Hematopoietic multipotent progenitor cell treated with erythropoietin and hydrocortisone succinate and interleukin-3 and kit ligand, for 17 days (in vitro differentiated cells): ENCODE measurements around the gene NEFH.

ENCODE experiments used
- DNase-seq: peaks from one replicate; pipeline ENCODE4 v3.0.0-alpha.2; 2015; ENCODE audit warnings: low spot score

Gene NEFH

DNA sequence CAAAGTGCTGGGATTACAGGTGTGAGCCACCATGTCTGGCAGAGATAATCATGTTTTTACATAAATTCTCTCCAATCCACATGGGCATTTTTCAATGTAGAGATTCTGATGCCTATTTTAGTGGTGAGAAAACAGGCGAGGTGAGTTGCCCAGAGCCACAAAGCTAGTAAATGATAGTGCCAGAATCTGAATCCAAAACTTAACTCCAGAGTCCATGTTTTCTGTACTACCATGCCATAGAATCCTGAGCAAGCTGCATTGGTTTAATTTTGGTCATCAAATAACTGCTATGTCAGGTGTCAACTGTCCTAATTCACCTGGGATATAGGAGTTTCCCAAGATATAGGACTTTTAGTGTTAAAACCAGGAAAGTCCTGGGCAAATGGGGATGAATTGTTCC is 13.6 kb downstream of the NEFH start:
- no peak for DNase-seq

DNA sequence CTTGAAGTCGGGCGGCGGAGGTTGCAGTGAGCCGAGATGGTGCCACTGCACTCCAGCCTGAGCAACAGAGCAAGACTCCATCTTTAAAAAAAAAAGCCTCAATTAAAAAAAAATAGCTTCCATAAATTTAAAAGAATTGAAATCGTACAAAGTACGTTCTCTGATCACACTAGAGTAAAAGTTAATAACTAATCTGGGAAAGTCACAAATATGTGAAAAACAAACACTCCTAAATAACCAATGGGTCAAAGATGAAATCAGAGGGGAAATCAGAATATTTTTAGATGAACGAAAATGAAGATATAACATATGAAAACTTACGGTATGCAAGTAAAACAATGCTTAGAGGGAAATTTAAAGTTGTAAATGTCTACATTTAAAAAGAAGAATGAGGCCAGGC is 19.8 kb downstream of the NEFH start:
- no peak for DNase-seq

DNA sequence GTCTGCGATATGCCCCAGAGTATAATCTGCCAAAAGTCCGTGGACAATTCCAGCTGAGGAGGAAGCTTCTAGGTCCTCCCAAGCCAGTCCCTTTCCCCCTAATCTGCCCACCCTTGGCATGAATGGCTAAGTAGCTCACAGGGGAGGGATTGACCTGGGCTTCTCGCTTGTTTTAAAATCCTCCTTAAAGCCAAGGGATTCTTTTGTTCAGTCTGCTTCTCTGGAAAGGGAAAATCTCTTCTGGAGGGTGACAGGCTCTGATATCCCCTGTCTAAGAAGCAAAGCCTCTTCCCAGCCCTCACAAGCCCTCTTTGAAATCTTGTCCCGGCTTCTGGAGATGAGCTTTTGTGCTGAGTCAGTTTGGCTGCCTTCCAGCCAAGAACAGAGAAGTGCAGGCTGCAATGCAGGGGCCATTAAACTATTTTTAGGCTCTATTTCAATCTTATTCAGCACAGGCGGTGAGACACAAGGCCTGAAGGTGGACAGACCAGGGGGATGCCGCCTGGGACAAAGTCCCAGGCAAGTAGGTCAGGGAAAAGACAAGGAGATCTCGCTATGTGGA is 23.9 kb downstream of the NEFH start:
- DNase-seq: peak; percentile 43

DNA sequence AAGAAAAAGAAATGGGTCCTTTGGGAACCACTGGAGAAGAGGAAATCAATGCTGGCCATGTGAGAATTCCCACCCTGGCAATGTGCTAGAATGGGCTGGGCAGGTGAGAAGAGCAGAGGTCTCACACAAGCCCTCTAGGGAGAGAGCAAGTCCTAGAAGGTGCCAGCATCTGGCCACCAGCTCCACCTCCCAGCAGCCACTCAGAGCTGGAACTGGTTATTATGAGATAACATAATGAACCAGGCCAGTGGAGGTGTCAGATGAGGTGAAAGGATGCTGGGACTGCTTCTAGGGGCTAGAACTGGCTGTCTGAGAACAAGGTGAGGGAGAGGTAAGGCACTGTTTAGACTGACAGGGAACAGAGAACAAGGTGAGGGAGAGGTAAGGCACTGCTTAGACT is 29.3 kb downstream of the NEFH start:
- no peak for DNase-seq

DNA sequence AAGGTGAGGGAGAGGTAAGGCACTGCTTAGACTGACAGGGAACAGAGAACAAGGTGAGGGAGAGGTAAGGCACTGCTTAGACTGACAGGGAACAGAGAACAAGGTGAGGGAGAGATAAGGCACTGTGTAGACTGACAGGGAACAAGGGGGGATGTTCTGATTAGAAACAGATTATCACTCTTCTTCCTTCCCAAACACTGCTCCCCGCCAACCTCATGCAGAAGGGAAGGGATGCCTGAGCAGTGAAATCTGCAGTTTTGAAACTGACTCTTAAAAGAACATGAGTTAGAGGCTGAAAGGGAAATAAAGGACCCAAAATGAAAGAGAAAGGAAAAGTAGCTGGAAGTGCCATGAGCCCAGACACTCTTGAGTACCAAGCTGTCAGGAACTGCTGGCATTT is 29.8 kb downstream of the NEFH start:
- DNase-seq: no peak

DNA sequence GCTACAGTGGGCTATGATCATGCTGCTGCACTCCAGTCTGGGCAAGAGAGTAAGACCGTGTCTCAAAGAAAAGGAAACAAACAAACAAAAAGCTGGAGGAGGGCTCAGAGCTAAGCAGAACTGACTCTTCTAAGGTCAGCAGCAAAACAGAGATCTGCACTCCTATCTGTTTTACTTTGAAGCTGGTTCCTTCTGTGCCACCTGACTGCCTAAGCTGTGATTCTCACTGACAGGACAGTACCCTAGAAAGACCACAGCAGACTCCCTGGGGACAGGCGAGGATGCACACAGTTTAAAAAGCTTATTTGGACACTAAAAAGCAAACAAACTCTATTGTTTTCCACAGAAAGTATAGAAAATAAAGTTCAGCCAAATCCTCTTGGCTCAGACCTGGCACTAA is 30.5 kb downstream of the NEFH start:
- no peak for DNase-seq

DNA sequence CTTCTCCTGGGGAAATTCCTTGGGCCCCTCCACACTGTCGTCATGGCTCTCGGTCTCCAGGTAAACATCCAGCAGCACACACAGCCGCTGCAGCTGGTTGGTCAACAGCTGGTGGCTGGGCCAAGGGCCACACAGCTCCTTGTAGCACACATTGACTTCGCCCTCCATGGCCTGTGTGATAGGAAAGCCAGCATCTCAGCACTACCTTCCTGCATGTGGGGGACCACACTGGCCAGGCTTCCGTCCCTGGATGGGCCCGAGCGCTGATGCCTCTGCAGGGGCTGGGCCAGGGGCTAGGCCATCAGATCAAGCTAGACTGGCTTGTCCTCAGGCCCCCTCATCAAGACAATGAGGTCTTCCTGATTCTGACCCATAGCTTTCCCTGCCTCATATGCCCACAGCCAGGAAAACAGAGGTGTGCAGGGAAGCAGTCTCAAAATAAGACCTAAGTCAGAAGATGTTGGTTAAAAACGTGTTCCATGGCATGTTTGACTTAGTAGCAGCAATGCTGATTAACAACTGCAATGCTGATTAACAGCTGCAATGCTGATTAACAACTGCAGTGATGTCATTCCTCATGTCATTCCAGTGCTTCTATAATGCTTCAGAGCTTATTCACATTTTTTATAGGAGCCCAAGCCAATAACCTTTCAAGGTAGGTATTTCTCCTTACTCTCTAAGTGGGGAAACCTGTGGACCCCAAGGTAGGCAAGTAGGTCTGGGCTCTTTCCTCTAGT is 31.3 kb downstream of the NEFH start:
- DNase-seq: no peak

DNA sequence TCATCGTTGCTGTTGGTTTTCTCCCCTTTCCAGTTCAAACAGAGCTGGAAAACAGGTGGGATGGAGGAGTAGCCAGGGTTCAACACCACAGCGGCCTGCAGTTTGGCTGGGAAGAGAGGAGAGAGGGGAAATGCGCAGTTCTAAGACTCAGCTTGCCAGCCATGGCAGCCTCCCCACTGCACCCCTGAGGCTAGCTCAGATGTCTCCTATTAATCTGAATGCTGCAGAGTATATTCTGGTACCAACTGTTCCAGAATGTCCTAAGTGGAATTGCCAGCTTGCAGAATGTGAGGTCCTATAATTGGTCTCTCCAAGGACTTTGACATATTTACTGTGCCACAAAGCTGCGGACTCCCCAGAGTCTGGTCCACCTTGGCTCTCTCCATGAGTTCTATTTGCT is 32.0 kb downstream of the NEFH start:
- no peak for DNase-seq

DNA sequence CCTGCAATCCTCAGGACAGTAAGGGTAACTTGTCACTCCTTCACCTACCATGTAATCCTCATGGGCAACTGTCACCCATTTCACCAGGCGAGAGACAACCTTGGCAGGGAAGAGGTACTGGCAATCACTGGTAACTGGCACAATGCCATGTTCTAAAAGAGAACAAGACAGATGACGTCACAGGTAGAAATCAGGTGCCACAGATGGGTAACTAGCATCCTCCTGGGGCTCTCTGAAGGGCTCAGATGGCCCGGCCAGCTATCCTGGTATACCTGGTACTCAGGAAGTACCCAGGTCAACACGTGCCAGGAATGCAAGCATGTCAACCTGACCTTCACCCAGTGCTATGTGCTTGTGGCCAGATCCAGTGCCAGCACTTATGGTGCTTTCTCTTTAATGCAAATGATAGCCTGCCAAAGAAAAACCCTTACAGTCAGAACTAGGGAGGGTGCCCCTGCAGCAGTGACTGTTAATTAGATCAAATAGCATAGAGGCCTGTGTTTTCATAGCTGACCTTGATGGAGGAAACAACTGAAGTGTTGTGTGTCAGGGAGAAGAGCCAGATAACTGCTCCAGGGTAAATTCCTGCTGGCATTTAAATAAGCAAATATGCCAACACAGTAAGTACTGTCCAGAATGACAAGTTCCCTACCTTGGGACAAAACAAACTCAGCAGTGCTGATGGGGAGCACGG is 37.3 kb downstream of the NEFH start:
- no peak for DNase-seq

DNA sequence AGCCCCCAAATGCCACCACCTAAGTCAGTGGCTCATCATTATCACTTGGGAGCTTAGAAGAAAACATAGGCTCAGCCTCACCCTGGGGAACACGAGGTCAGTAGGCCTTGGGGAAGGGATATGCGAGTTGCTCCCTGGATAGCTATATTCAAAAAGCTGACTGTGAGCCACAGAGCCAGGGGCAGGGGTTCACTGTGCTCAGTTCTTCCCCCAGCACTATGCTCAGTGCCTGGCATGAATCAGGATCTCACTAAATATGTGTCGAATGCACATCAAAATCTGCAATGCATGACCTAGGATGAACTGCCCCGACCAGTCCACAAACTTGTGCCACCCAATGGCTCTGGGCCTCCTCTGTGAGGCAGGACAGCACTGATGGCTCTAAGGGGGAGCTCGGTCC is 38.4 kb downstream of the NEFH start:
- DNase-seq: no peak

DNA sequence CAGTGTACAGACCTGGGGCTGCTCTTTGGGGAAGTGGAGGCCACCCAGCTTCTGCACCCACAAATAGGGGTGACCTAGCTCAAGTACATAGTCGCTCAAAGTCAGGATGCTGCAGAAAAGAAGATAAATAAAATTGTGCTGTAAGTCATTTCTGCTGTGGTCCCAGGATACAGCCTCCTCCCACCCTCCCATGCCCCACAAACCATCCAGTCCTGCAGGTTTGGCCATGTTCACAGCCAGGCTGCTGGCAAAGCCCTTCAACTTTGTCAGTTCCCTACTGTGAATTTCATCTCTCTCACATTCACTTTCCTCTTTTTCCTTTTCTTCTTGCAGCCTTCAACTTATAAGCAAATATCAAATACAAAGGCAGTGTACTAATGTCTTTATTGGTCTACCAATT is 40.0 kb downstream of the NEFH start:
- DNase-seq: no peak

DNA sequence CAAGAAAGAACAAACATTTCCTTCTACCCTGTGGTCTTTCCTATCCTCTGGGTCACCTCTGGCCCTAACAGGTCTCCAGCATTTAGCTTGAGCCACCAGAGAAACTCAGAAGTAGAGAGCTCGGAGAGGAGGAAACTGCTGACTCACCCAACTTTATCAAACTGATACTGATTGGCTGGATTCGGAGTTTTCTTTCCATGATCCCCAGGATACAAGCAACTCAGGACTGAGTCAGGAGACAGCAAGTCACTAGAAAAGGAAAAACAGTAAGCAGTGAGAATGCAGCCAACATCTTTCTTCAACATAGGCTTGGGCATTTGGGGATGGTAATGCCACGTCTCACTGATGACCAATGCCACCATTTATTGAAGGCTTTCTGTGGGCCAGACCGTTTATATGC is 40.8 kb downstream of the NEFH start:
- peak; percentile 26 for DNase-seq

DNA sequence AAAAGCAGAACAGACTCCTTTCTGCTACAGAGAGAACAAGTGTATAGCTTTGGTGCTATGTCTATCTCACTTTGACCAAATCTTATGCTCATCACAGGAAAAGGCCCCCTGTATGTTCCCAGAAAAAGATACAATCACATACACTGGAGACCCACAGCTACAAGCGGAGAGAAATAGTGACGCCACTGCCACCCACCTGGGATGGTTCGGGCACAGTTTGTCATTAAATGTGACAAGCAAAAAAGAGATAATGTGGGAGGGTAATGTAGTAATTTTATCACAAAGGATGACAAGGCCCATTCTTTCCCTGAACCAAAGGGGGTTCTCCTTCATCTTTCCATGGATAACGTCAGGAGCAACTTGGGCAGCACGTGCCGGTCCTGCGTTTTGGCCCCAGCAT is 41.5 kb downstream of the NEFH start:
- DNase-seq: no peak

DNA sequence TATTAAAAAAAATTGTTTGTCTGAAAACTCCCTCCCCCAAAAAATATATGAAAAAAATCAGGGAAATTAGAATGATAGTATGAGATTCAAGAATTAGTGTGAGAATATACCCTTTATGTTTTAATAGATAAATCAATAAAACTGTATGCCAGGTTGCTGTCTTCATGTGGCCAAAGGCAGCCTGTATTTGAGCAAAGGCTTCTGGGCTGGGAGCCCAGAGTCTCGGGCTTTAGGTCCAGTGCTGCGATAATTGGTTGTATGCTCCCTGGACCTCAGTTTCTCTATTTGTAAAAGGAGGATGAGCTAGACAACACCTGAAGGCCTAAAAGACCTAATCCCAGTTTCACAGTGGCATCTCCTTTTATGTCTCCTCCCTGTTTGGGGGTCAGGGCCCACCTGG is 43.7 kb downstream of the NEFH start:
- no peak for DNase-seq

DNA sequence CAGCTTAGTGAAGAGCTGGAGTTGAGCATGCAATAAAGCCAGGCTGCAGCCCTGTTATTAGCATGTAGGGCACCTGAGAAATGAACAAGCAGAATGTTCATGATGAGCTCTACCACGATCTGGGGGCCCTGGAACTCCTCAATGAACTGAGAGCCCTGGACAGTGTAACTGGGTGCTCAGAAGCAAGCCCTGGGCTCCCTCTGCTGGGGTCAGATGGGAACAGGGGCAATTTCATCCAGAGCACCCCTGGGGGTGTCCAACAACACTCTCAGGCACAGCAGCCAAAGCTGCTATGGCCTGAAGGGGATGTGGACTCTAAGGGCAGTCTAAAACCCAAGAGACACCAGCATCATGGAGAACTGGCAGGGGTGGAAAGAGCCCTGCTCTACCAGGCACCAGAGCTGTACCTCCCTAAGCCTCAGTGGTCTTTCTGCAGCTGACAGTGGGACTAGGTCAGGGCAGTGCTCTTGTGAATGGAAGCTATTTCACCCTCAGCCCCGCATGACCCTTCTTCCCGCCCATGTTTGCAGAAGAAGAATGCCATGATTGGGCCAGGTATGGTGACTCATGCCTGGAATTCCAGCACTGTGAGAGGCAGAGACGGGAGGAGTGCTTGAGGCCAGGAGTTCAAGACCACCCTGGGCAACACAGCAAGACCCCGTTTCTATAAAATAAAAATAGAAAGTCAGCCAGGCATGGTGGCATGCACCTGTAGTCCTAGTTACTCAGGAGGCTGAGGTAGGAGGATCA is 44.6 kb downstream of the NEFH start:
- no peak for DNase-seq

DNA sequence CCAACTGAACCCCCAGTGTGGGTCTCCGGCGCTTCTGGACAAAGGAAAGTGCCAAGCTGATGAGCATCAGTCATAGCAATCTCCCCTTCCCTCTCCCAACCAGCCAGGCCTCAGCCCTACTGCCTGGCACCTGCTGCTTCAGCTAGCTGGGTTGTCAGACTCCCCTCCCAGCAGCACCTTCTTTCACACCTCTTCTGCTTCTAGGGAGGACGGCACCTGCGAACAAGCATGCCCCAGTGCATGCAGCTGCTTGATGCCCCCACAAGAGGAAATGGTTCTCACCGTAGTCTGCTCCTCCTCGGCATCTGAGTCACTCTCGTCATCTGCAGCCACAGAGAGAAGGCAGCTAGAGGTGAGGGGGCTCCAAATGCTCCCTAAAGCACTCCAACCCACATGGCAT is 48.1 kb downstream of the NEFH start:
- no peak for DNase-seq

DNA sequence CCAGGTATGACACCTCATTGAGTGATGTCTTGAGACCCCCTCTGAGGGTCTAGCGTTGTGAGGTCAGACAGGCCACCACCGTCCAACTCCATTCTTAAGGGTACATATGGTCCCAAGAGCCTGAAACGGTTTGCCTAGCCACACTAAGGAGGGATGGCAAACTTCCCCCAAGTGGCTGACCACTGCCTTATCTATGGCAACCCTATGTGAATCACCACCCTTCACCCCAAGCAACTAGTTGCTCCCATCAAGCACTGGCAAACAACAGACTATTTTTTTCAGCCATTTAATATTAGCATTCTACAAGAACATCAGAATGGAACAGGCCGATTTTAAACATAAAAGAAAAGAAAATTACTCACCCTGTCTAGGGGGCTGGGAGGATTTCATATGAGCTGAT is 50.7 kb downstream of the NEFH start:
- no peak for DNase-seq

DNA sequence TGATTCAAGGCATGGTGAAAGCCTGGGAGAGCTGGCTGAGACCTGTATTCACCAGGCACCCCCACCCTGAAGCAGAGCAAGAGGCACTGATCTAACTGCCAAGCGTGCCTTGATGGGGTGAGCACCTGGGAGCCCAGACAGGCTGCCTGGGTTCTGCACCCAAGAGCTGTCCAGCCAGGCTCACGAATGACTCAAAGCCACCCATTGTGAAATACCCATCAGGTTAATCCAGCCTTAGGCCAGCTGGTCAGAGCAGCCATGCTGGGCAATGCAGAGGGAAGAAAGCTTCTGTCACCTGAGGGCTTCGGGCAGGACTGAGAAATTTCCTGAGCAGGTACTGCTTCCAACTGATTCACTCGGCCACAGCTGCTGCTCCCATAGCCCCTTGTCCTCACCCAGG is 51.4 kb downstream of the NEFH start:
- no peak for DNase-seq

DNA sequence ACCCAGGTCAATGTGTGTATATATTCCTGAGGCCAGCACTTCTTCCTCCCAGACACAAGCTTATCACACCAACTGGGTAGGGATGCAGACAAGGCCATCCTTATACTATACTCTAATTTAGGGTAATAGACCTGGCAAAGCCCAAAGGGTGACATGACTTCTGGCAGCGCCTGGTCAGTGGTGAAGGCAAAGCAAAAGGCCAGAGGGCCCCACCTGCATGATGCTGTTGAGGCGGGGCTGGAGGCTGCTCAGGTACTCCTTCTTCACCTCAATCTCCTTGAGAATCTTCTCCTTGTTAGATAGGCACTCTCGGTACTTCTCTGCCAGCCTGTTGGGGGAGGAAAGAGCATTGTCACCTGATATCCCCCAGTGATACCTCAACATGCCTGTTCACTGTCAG is 56.4 kb downstream of the NEFH start:
- DNase-seq: no peak

DNA sequence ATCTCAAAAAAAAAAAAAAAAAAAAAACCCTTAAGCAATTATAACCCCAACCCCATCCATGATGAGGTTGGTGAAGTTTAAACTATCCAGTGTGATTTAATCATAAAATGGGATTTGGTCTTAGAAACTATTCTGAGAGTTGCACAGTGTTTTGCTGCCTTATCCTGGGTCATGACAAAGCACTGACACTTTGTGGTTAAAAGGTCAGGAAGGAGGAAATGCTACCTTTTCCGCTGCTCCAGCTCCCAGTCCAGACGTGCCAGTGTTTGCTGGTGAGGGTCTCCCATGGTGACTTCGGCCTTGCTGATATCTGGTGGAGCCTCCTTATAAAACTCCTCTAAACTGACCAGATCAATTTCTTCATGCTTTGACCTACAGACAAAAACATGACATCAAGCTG is 59.1 kb downstream of the NEFH start:
- DNase-seq: no peak
